ENCODE measurements around the gene RHOF. TPM values are rescaled to one million over a fixed set of nuclear protein-coding genes. Genes with fewer than 3 reads are reported as not detected.
"Not testable (repeated sequence)": the region's sequence is repeated elsewhere in the genome, so short reads cannot be mapped to it uniquely, and the experiment has no call there.

RHOF gene
- total RNA-seq, 2 experiments from 2014 or later: 23.5 to 53.7 TPM

DNA sequence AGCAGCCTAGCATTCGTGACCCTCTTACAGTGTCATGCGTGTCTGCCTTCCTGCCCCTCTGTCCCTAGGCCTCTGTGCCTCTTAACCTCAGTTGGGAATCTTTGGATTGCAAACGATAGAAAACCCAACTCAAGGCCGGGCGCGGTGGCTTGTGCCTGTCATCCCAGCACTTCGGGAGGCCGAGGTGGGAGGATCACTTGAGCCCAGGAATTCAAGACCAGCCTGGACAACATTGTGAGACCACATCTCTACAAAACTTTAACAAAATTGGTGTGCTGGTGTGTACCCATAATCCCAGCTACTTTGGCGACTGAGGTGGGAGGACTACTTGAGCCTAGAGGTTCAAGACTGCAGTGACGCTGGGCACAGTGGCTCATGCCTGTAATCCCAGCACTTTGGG is 44.2 kb downstream of the RHOF start:
- no peaks in the 10 kb centered on the region for H3K9me2 ChIP-seq (ENCODE audit: insufficient read depth, low read length)
- TF ChIP-seq, protein P1, sequence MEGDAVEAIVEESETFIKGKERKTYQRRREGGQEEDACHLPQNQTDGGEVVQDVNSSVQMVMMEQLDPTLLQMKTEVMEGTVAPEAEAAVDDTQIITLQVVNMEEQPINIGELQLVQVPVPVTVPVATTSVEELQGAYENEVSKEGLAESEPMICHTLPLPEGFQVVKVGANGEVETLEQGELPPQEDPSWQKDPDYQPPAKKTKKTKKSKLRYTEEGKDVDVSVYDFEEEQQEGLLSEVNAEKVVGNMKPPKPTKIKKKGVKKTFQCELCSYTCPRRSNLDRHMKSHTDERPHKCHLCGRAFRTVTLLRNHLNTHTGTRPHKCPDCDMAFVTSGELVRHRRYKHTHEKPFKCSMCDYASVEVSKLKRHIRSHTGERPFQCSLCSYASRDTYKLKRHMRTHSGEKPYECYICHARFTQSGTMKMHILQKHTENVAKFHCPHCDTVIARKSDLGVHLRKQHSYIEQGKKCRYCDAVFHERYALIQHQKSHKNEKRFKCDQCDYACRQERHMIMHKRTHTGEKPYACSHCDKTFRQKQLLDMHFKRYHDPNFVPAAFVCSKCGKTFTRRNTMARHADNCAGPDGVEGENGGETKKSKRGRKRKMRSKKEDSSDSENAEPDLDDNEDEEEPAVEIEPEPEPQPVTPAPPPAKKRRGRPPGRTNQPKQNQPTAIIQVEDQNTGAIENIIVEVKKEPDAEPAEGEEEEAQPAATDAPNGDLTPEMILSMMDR (conservative IDR thresholded peaks at IDR 0.05; ENCODE audit: low read length): no peak
- TF ChIP-seq EZH2phosphoT487 (IDR thresholded peaks at IDR 0.05; ENCODE audit: borderline replicate concordance, low read depth, low read length): no peak
- H3K9me3 ChIP-seq (ENCODE audit: low read length): no peaks in the 10 kb centered on the region
- H3K79me2 ChIP-seq (ENCODE audit: insufficient read depth, low read depth, low read length): no peaks in the 10 kb centered on the region
- H3K36me3 ChIP-seq (ENCODE audit: insufficient read depth, low read length): peaks cover 37% of the 10 kb centered on the region
- H4K20me1 ChIP-seq (ENCODE audit: insufficient read depth, low read length): no peaks in the 10 kb centered on the region
- no peak overlapping the region for H3K27ac ChIP-seq (ENCODE audit: low read depth, low read length, poor library complexity, severe bottlenecking)
- no peak overlapping the region for H2AFZ ChIP-seq (ENCODE audit: low read length)
- H3K4me3 ChIP-seq (ENCODE audit: low read depth, low read length, poor library complexity, severe bottlenecking): no peak overlapping the region
- no peak for DNase-seq (ENCODE audit: low spot score)
- intact Hi-C loops (cut with micrococcal nuclease; ENCODE audit: unreplicated experiment): no loop called here
- ChIA-PET POLR2A (no interaction called here), CTCF (ENCODE audit: unreplicated experiment) (no interaction called here)
- no peak overlapping the region for H3K4me2 ChIP-seq (ENCODE audit: low read length)
- no TSS peak for BruUV-seq (replicated peaks)
- H3K4me1 ChIP-seq (ENCODE audit: insufficient read depth, low read length, poor library complexity, severe bottlenecking): no peaks in the 10 kb centered on the region

DNA sequence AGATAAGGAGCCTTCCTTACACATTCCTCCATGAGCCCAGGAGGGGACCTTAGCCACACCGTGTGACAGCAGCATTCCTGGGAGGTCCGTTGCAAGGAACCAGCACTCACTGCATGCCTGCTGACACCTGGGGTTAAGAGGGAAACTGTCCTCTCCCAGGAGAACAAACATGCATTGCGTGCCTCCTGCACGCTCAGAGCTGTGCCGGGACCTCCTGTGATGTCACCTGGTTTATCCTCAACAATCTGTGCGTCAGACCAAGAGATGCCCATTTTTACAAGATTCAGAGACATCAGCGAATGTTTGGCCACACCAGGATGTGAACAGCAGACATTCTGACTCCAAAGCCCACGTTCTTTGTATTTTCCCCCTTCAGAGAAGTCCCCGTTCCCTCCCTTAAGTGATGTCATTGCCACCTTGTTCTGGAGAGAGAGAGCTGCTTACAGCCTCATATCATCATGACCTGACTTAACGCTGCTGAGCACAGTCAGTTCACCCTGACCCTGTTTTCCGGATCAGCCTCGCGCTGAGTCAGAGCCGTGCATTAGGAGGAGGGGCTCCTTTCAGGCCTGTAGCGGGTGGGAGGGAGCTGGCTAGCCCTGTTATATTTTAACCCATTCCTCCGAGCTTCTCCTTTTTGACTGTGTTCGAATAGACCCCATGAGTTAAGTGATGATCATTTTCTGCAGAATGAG is 44.8 kb downstream of the RHOF start:
- H3K9me3 ChIP-seq (ENCODE audit: low read length): no peaks in the 10 kb centered on the region
- CTCF ChIA-PET (ENCODE audit: unreplicated experiment): no interaction called here
- TF ChIP-seq, protein P1 (conservative IDR thresholded peaks at IDR 0.05; ENCODE audit: low read length): no peak
- TF ChIP-seq EZH2phosphoT487 (IDR thresholded peaks at IDR 0.05; ENCODE audit: borderline replicate concordance, low read depth, low read length): no peak
- no TSS peak for BruUV-seq (replicated peaks)
- no peaks in the 10 kb centered on the region for H3K4me1 ChIP-seq (ENCODE audit: insufficient read depth, low read length, poor library complexity, severe bottlenecking)
- H3K36me3 ChIP-seq (ENCODE audit: insufficient read depth, low read length): peaks cover 40% of the 10 kb centered on the region
- H3K79me2 ChIP-seq (ENCODE audit: insufficient read depth, low read depth, low read length): no peaks in the 10 kb centered on the region
- H3K9me2 ChIP-seq (ENCODE audit: insufficient read depth, low read length): no peaks in the 10 kb centered on the region
- H4K20me1 ChIP-seq (ENCODE audit: insufficient read depth, low read length): no peaks in the 10 kb centered on the region
- H3K4me2 ChIP-seq (ENCODE audit: low read length): no peak overlapping the region
- POLR2A ChIA-PET: no interaction called here
- no peak for DNase-seq (ENCODE audit: low spot score)
- no peak overlapping the region for H3K27ac ChIP-seq (ENCODE audit: low read depth, low read length, poor library complexity, severe bottlenecking)
- no peak overlapping the region for H3K4me3 ChIP-seq (ENCODE audit: low read depth, low read length, poor library complexity, severe bottlenecking)
- no peak overlapping the region for H2AFZ ChIP-seq (ENCODE audit: low read length)
- intact Hi-C loops (cut with micrococcal nuclease; ENCODE audit: unreplicated experiment): no loop called here

DNA sequence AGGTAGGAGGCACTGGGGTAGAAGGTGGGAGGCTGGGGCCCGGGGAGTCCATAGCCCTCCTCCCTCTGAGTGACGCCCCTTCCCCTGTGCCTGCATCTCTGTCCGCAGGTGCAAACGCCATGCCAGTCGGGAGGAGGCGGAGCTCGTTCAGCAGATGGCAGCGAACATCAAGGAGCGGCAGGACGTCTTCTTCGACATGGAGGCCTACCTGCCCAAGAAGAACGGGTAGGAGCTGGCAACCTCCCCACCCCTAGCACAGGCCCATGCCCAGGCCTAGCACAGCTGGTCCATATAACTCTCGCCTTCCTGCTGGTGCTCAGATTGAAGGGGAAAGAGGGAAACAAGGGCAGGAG is 45.3 kb downstream of the RHOF start:
- no peak overlapping the region for H3K4me2 ChIP-seq (ENCODE audit: low read length)
- BruUV-seq (replicated peaks): no TSS peak
- no peak overlapping the region for H2AFZ ChIP-seq (ENCODE audit: low read length)
- no peaks in the 10 kb centered on the region for H3K4me1 ChIP-seq (ENCODE audit: insufficient read depth, low read length, poor library complexity, severe bottlenecking)
- peaks cover 40% of the 10 kb centered on the region for H3K36me3 ChIP-seq (ENCODE audit: insufficient read depth, low read length)
- no peak for DNase-seq (ENCODE audit: low spot score)
- H3K9me3 ChIP-seq (ENCODE audit: low read length): no peaks in the 10 kb centered on the region
- TF ChIP-seq EZH2phosphoT487 (IDR thresholded peaks at IDR 0.05; ENCODE audit: borderline replicate concordance, low read depth, low read length): no peak
- TF ChIP-seq, protein P1 (conservative IDR thresholded peaks at IDR 0.05; ENCODE audit: low read length): no peak
- no peaks in the 10 kb centered on the region for H3K9me2 ChIP-seq (ENCODE audit: insufficient read depth, low read length)
- POLR2A ChIA-PET: no interaction called here
- CTCF ChIA-PET (ENCODE audit: unreplicated experiment): no interaction called here
- no peaks in the 10 kb centered on the region for H3K79me2 ChIP-seq (ENCODE audit: insufficient read depth, low read depth, low read length)
- H3K4me3 ChIP-seq (ENCODE audit: low read depth, low read length, poor library complexity, severe bottlenecking): no peak overlapping the region
- no peaks in the 10 kb centered on the region for H4K20me1 ChIP-seq (ENCODE audit: insufficient read depth, low read length)
- intact Hi-C loops (cut with micrococcal nuclease; ENCODE audit: unreplicated experiment): no loop called here
- H3K27ac ChIP-seq (ENCODE audit: low read depth, low read length, poor library complexity, severe bottlenecking): no peak overlapping the region

DNA sequence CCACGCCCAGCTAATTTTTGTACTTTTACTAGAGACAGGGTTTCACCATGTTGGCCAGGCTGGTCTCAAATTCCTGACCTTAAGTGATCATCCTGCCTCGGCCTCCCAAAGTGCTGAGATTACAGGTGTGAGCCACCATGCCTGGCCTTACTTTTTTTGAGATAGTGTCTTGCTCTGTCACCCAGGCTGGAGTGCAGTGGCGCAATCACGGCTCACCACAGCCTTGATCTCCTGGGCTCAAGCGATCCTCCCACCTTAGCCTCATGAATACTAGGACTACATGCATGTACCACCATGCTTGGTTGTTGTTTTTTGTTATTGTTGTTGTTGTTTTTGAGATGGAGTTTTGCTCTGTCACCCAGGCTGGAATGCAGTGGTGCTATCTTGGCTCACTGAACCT is 47.9 kb downstream of the RHOF start:
- H4K20me1 ChIP-seq (ENCODE audit: insufficient read depth, low read length); H3K9me2 ChIP-seq (ENCODE audit: insufficient read depth, low read length); H3K9me3 ChIP-seq (ENCODE audit: low read length); intact Hi-C loops (cut with micrococcal nuclease; ENCODE audit: unreplicated experiment); H3K4me2 ChIP-seq (ENCODE audit: low read length); POLR2A ChIA-PET; CTCF ChIA-PET (ENCODE audit: unreplicated experiment); BruUV-seq (replicated peaks); H2AFZ ChIP-seq (ENCODE audit: low read length); DNase-seq (ENCODE audit: low spot score); H3K79me2 ChIP-seq (ENCODE audit: insufficient read depth, low read depth, low read length); H3K27ac ChIP-seq (ENCODE audit: low read depth, low read length, poor library complexity, severe bottlenecking); H3K4me1 ChIP-seq (ENCODE audit: insufficient read depth, low read length, poor library complexity, severe bottlenecking); H3K4me3 ChIP-seq (ENCODE audit: low read depth, low read length, poor library complexity, severe bottlenecking): not testable (repeated sequence)
- peaks cover 26% of the 10 kb centered on the region for H3K36me3 ChIP-seq (ENCODE audit: insufficient read depth, low read length)
